Spinal cord (tissue), 10 donors: ENCODE measurements around the gene HHIP. TPM values are rescaled to one million over a fixed set of nuclear protein-coding genes. Genes with fewer than 3 reads are reported as not detected.
A peak's percentile ranks its signal among the peaks of the same experiment; 100 is the strongest.

Experiments
- DNase-seq, 6 donors: peaks; one replicate each; pipeline versions ENCODE4 v3.0.0 to v3.0.0-alpha.2; 2013 to 2015; ENCODE audit warnings: low spot score in 6 of 6, low read depth in 4 of 6
- H3K27ac ChIP-seq: one replicate; pipeline ENCODE4 v1.5.1; 2013; ENCODE audit warnings: low read depth, low read length, control low read depth
- H3K27me3 ChIP-seq: one replicate; pipeline ENCODE4 v1.6.1; 2013; ENCODE audit warnings: low read length; ENCODE audit not compliant: control insufficient read depth, insufficient read depth
- H3K36me3 ChIP-seq: one replicate; pipeline ENCODE4 v1.6.1; 2013; ENCODE audit warnings: low read length; ENCODE audit not compliant: control insufficient read depth, insufficient read depth
- H3K4me1 ChIP-seq: one replicate; pipeline ENCODE4 v1.6.1; 2013; ENCODE audit warnings: low read length; ENCODE audit not compliant: control insufficient read depth, insufficient read depth
- H3K4me3 ChIP-seq: one replicate; pipeline ENCODE4 v1.5.1; 2013; ENCODE audit warnings: low read depth, low read length, control low read depth
- H3K9me3 ChIP-seq: one replicate; pipeline ENCODE4 v1.6.1; 2013; ENCODE audit warnings: low read length; ENCODE audit not compliant: control insufficient read depth, insufficient read depth
- WGBS: methylation state at CpG from one replicate; pipeline ENCODE4 v1.1.5; 2013; ENCODE audit warnings: missing lambda C conversion rate; ENCODE audit not compliant: insufficient coverage; 5-methylcytosine and 5-hydroxymethylcytosine counted together
- polyA plus RNA-seq, 2 donors: library from polyadenylated mRNA; unstranded; fragments of 120-200 nt; gene quantifications; one replicate each; pipeline ENCODE4 v1.2.1, GENCODE V29; 2013; ENCODE audit not compliant: insufficient read length in 2 of 2
- total RNA-seq, 2 donors: library from RNA; depleted of rRNA in 1 of 2; stranded (reverse); fragments of 120-200 nt in 1 of 2; fragments of >200 nt in 1 of 2; gene quantifications; one replicate each; pipeline versions ENCODE4 v1.2.3 to v1.2.4, GENCODE V29; 2013 to 2014
- donor health status: healthy.

Gene HHIP
- total and polyA plus RNA-seq, 4 donors: 9.9 to 36.1 (median 12.7) TPM

- Histone ChIP-seq H3K27me3 (no peaks in the 10 kb centered on the region), H3K4me1 (no peaks in the 10 kb centered on the region), H3K36me3 (no peaks in the 10 kb centered on the region), H3K4me3 (no peak overlapping the region), H3K27ac (no peak overlapping the region), H3K9me3 (no peaks in the 10 kb centered on the region)
- WGBS: 63% methylated on average over 1 of the region's 4 CpGs
- DNase-seq: no peak
Observed at GRCh38 chr4:144653781-144654545, 8.0 kb downstream of the HHIP start.

GRCh38 chr4:144655491-144655890 lies 9.5 kb downstream of the HHIP start:
- H3K4me3 ChIP-seq: no peak overlapping the region
- H3K27ac ChIP-seq: no peak overlapping the region
- H3K27me3 ChIP-seq: no peaks in the 10 kb centered on the region
- WGBS: no CpG with 5 or more reads among the region's 2 CpGs
- H3K4me1 ChIP-seq: no peaks in the 10 kb centered on the region
- no peaks in the 10 kb centered on the region for H3K36me3 ChIP-seq
- H3K9me3 ChIP-seq: no peaks in the 10 kb centered on the region
- no peak for DNase-seq

GRCh38 chr4:144656850-144657249 lies 10.9 kb downstream of the HHIP start:
- DNase-seq: peak in 2 of 6 donors; percentile 21 to 66
- Histone ChIP-seq H3K27ac (no peak overlapping the region), H3K9me3 (no peaks in the 10 kb centered on the region), H3K27me3 (no peaks in the 10 kb centered on the region), H3K4me3 (no peak overlapping the region), H3K4me1 (no peaks in the 10 kb centered on the region), H3K36me3 (no peaks in the 10 kb centered on the region)
- 0% methylated on average over 2 of the region's 2 CpGs for WGBS

GRCh38 chr4:144658015-144658567 lies 12.1 kb downstream of the HHIP start:
- no peak for DNase-seq
- no peaks in the 10 kb centered on the region for H3K36me3 ChIP-seq
- H3K4me1 ChIP-seq: no peaks in the 10 kb centered on the region
- no peak overlapping the region for H3K4me3 ChIP-seq
- H3K9me3 ChIP-seq: no peaks in the 10 kb centered on the region
- H3K27me3 ChIP-seq: no peaks in the 10 kb centered on the region
- no peak overlapping the region for H3K27ac ChIP-seq
- WGBS: 93% methylated on average over 3 of the region's 8 CpGs

GRCh38 chr4:144658903-144659302 lies 12.9 kb downstream of the HHIP start:
- Histone ChIP-seq H3K27ac (no peak overlapping the region), H3K4me1 (no peaks in the 10 kb centered on the region), H3K4me3 (no peak overlapping the region), H3K9me3 (no peaks in the 10 kb centered on the region), H3K27me3 (no peaks in the 10 kb centered on the region), H3K36me3 (no peaks in the 10 kb centered on the region)
- no peak for DNase-seq
- WGBS: no CpG with 5 or more reads among the region's 1 CpG

GRCh38 chr4:144659447-144659846 lies 13.5 kb downstream of the HHIP start:
- no peak for DNase-seq
- Histone ChIP-seq H3K9me3 (no peaks in the 10 kb centered on the region), H3K36me3 (no peaks in the 10 kb centered on the region), H3K27ac (no peak overlapping the region), H3K4me1 (no peaks in the 10 kb centered on the region), H3K4me3 (no peak overlapping the region), H3K27me3 (no peaks in the 10 kb centered on the region)
- no CpG with 5 or more reads among the region's 5 CpGs for WGBS

GRCh38 chr4:144663834-144664475 lies 18.0 kb downstream of the HHIP start:
- Histone ChIP-seq H3K4me3 (no peak overlapping the region), H3K9me3 (no peaks in the 10 kb centered on the region), H3K27ac (no peak overlapping the region), H3K4me1 (no peaks in the 10 kb centered on the region), H3K27me3 (no peaks in the 10 kb centered on the region), H3K36me3 (no peaks in the 10 kb centered on the region)
- 50% methylated on average over 5 of the region's 7 CpGs for WGBS
- no peak for DNase-seq

- H3K27ac ChIP-seq: no peak overlapping the region
- H3K36me3 ChIP-seq: no peaks in the 10 kb centered on the region
- no peak overlapping the region for H3K4me3 ChIP-seq
- WGBS: 90% methylated on average over 2 of the region's 2 CpGs
- no peaks in the 10 kb centered on the region for H3K4me1 ChIP-seq
- no peak for DNase-seq
- H3K9me3 ChIP-seq: no peaks in the 10 kb centered on the region
- H3K27me3 ChIP-seq: no peaks in the 10 kb centered on the region
Observed at GRCh38 chr4:144666539-144667175, 20.7 kb downstream of the HHIP start.

- no peaks in the 10 kb centered on the region for H3K4me1 ChIP-seq
- H3K4me3 ChIP-seq: no peak overlapping the region
- no peaks in the 10 kb centered on the region for H3K9me3 ChIP-seq
- H3K27ac ChIP-seq: no peak overlapping the region
- no peaks in the 10 kb centered on the region for H3K27me3 ChIP-seq
- H3K36me3 ChIP-seq: no peaks in the 10 kb centered on the region
- DNase-seq: no peak
- WGBS: no CpG with 5 or more reads among the region's 2 CpGs
Observed at GRCh38 chr4:144667500-144667899, 21.5 kb downstream of the HHIP start.
